HuH-7 (cell line): ENCODE results near the gene MYOF.
"Not testable (repeated sequence)": the region's sequence is repeated elsewhere in the genome, so short reads cannot be mapped to it uniquely, and the experiment has no call there.

ENCODE experiments used
- DNase-seq: peaks from one replicate; pipeline ENCODE4 v3.0.0; 2011; ENCODE audit warnings: low spot score

The MYOF gene

DNA sequence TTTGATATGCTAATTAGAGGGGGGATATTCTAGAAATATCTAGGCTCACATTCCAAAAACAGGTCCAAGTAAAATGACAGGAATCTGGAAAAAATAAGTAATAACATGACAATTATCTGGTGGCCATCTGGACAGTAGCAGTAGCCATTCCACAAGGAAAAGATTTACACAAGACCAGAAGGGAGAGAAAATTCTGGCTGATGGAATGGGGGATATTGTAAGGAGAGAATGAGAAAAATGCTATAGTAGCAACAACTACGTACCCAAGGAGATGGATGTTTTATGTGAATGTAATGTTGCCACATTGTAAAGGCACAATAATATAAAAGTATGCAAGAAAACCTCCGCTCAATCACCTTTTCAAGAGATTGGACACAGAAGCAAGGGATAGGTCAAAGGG lies 5.4 kb downstream of the MYOF start:
- no peak for DNase-seq

DNA sequence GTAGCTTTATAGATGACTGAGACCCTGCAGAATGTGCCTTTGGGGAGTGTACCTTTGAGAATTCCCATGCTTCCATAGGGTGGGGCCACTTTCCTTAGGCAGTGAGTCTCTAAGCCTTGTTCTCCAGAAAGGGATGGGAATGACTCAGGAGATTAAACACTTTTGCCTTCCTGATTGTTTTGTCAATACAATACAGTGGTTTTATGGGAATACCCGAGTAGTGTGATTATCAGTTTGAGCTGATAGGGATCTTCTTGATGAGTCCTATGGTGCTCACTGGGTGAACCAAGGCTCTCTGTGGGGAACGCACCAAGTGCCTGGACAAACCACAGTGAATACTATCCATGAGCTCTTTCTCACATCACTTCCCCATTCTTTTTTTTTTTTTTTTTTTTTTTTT lies 6.3 kb downstream of the MYOF start:
- no peak for DNase-seq

DNA sequence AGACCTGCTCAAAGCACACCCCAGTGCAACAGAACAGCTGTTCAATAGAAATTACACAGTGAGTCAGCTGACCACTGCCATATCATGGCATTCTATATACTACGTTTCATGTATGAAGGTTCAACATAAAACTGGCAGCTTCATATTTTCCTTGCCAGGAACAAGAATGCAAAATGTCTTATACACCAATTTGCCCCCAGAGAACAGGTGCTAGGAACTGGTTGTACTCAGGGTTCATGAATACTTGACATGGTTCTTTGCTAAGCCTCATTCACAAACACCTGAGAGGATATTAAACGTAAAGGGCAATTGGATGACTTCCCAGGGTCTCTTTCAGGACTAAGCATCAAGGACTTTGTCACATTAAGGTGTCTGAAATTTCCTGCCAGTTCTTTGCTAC lies 6.9 kb downstream of the MYOF start:
- no peak for DNase-seq

DNA sequence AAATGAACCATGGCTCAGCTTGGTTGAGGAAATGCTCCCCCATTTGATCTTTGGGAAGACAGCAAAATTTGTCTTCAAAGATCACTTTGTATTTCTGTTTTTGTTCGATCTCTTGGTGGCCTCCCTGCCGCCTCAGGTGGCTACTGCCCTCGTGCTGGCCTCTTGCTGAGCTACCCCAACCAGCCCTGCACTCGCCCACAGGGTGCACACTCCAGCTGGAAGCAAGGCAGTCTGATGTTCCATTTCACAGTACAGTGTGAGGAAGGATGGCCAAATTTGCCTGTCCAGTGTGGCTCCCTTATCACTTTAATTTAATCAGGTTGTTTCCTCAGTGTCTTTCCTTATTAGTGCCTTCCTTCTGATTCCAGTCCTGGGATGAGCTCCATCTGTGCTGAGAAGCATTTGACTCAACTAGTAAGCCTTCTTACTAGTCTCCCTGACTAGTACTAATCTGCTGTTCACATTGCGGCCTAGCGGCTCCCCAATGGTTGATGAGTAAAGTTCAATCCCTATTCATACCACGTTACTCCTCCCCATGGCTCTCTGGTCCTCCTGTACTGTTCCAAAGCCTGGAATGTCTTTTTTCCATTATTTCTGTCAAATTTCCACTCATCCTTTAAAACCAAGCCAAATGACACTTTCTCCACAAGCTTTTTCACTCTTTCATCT lies 8.2 kb downstream of the MYOF start:
- no peak for DNase-seq

DNA sequence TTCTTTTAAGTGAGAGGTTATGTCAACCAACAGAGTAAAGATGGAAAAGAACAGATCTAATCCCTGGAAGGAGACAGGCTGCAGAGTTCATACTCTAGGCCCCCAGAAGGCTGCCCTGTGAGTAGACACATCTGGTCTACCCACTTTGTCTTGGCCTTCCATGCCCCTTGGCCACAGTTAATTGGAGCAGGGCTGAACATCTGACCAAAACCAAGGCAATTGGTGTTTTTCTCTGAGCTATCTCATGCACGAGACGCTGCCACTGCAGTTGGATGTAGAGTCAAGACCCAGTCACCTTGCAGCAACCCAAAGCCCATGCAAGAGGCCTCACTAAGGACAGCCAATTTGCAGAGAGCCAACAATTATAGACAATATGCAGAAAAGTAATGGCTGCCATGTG lies 9.0 kb downstream of the MYOF start:
- no peak for DNase-seq

DNA sequence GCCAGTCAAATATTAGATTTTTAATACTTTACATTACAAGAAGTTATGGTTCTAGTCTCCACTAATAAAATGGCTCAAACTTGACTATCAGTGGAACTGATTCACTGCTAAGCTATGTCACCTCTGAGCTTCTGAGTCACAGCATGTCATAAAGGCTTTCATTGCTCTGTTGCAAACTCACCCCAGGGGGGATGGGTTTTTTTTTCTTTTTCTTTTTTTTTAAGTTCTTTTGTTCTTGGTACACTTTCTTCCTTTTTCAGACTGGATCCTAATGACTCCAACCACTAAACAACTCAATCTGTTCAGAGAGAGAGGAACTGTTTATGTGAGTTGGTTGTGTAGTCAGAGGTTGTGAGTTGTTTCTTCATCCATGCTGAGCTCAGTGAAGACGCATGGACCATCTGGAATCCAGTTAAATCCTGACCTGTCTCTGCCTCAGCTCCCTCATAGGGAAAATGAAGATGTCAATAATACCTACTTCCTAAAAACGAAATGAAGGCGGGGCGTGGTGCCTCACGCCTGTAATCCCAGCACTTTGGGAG lies 11.0 kb downstream of the MYOF start:
- DNase-seq = peak; percentile 32

DNA sequence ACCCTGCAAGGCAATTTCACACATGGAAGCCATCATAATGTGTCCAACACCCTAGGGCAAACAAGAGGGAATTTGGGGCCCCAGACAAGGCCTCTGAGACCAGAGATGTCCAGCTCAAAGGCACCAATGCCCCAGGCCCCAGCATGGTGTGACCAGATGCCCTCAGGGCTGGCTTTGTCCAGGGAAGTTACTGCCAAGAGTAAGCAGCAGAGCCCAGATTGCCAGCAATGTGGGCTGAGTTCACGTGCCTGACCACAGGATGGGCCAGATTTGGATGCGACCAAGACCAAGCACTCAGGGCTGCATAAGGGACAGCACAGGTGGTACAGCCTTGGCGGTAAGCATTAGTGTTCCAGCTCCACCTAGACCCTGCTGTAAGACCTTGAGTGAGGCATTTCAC lies 12.7 kb downstream of the MYOF start:
- no peak for DNase-seq

DNA sequence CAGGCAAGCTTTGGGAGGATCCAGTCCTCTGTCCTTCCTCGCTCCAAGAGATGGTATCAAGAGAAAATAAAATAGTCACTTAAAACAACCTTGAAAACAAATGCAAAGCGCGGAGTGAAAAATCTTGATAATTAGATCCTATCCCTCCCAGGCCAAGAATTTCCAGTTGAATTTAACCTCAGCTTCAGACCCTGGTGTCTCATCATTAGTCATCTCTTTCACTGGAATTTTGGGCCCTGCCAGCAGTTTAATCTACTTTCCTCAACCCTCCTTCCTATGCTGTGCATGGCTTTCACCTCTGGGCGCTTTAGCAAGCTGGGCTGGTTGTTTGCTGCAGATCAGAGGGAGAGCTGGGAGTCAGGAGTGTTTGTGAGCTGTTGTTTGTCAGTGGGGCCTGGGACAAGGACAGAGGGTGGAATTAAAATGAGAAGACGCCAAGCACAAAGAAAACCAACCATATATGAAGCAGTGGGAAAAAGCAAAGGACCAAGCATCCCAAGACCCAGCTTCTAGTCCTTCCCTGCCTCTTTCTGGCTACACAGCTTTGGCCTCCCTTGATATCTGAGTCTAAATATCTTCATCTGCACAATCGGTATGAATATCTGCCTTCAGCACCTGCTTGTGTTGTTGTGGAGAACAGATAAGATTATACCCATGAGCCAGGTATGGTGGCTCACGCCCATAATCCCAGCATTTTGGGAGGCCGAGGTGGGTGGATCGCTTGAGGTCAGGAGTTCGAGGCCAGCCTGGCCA lies 13.5 kb downstream of the MYOF start:
- no peak for DNase-seq

DNA sequence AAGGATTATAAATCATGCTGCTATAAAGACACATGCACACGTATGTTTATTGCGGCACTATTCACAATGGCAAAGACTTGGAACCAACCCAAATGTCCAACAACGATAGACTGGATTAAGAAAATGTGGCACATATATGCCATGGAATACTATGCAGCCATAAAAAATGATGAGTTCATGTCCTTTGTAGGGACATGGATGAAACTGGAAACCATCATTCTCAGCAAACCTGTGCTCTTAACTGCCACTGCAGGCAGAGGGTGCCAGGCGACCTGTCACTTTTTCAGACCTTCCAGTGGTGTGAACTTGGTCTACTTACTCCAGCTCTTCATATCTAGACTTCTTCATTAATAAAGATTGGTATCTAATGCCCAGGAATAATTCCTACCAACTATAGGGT lies 14.5 kb downstream of the MYOF start:
- DNase-seq = not testable (repeated sequence)

DNA sequence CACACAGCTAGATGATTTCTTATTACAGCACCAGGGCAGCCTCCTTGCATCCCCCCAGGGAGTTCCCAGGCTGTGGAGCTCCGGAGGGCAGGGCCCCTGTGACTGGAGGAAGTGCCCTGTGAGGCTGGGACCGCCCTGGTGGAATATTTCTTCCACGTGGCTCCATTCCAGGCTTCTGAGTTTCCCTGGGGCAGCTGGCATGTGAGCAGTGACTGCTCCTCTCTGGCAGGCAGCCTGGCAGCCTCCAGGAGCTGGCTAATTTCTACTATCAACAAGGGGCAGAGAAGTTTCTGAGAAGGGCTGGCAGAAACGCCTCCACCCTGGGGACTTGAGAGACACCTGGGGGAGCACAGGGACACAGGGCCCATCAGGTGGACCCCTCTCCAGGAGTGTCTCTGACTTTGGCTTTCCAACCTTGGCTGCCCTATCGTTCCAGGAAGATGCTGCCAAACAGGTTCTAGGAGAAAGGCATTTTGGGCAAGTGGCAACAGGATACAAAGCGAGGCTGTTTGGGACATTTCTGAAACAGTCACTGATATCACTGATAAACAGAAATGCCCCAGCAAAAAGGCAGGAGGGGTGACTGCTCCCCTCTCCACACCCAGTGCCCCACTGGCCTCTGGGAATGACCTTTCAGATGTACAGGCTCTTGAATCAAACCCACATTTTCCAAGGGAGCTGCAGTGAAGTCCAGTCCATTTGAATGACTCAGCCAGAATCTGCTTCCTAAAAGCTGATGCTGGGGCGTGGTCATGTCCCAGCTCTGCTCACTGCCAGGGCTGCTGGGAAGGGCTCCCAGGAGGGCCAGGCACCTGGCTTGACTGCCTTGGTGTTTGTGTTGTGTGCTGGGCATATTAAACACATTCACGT lies 16.1 kb downstream of the MYOF start:
- no peak for DNase-seq

DNA sequence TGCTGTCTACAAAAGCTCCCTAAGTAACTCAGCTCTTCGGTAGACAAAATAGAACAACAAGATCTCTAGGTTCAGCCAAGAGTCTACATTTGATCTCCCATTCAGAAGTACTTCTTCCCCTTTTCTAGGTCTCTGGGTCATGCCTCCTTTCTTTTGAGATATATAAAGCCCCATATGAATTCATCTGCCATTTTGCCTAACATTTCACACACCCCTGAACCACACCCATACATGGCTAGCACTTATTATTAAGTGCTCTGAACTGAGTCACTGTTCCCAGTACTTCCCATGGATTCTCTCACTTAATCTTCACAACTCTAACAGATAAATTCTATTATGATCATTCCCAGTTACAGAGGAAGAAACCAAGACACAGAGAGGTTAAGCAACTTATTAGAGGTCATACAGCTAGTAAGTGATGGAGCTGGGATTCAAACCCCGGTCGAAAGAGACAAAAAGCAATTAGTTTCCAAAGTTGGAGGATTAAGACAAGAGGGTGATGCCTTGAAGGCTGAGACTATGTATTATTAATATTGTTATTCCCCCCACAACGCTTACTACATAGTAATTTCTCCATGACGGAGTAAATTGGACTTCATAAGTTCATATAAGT lies 17.3 kb downstream of the MYOF start:
- no peak for DNase-seq

DNA sequence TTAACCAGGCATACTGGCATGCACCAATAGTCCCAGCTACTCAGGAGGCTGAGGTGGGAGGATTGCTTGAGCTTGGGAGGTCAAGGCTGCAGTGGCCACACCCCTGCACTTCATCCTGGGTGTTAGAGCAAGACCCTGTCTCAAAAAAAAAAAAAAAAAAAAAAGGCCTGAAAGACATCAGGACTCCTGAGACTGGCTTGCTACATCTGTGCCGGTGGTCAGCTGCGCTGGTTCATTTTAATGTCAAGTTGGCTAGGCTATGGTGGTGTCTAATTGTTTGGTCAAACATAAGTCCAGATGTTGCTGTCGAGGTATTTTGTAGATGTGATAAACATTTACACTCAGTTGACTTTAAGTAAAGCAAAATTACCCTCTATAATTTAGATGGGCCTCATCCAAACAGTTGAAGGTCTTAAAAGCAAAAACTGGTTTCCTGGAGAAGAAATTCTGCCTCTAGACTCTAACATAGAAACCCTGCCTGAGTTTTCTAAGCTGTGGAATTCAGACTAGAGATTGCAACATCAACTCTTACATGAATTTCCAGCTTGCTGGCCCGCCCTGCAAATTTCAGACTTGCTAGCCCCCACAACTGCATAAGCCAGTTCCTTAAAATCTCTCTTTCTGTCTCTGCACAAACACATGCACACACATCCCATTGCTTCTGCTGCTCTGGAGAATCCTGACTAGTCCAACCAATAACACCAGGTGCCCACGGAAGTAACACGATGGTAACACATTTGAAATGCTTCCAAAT lies 18.2 kb downstream of the MYOF start:
- DNase-seq = no peak

DNA sequence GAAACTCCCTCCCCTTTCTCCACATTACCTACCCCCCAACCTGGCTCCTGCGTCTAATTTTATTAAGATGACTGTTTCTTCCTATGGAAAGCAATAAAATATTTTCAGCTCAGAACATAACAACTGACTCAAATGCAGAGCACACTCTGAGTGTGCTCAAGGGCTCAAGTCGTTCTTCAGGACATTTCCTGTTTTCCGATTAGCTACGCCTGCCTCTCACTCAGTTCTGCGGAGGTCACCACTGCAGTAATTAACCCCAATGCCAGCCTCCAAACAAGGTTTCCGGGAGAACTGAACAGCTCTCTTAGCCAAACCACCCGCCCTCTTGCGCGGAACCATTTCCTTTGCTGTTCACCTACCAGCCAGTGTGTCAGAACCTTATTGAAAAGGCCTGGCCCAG lies 19.3 kb downstream of the MYOF start:
- DNase-seq = no peak

DNA sequence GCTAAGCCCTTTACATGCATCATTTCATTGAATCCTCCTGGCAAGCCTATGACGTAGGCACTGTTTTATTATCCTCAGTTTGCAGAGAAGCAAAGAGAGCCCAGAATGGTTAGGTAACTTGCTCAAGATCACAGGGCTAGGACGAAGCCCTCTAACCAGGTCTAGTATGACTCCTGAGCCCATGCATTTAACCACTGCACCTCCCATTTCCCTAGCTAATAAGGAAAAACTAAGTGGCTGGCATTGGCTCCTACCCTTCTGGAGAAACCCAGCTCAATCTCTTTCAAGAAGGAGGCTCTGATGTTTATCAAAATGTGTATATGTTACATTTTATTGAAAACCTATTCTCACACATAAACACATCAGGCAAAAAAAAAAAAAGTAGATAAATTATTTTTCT lies 19.8 kb downstream of the MYOF start:
- no peak for DNase-seq

DNA sequence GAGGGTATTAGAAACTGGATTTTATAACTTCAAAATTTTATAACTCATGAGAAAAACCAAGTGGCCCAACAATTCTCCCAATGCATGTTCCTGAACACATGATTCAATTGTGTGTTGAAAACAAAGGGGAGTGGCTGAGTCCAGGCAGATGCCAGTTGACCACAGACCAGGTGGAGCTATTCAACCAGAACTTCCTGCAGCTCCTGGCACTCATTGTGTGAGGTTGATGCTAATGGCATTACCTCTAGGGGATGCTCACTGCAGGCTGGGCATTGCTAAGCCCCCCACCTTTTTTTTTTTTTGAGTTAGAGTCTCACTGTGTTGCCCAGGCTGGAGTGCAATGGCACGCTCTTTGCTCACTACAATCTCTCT lies 20.3 kb downstream of the MYOF start:
- no peak for DNase-seq

DNA sequence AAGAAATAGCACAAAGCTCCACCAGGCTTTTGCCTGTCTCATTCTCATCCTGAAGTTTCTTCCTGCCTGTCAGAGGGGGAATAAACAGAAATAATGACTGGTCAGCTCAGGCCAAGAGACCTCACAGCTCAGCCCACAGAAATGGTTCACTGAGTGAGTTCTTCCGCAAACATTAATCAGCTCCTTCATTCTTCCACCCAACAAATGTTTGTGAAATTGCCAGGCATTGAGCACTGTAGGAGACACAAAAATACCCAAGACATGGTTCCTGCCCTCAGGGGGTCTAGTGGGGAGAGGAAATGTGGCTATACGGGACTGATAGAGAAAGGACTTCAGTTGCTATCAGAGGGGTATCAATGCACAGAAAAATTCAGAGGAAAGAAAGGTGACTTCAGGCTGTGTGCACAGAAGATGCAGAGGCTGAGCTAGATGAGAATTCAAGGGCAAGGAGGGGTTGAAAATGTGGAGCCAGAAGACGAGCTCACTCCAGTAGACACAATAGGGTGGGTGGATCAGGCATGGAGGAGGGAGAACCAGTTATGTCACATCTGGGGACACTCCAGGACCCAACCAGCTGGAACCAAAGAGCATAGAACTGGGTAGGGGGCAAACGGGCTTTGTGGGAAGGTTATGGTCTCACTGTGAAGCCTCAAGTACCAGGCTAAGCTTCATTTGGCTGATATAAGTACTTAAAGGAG lies 20.9 kb downstream of the MYOF start:
- no peak for DNase-seq

DNA sequence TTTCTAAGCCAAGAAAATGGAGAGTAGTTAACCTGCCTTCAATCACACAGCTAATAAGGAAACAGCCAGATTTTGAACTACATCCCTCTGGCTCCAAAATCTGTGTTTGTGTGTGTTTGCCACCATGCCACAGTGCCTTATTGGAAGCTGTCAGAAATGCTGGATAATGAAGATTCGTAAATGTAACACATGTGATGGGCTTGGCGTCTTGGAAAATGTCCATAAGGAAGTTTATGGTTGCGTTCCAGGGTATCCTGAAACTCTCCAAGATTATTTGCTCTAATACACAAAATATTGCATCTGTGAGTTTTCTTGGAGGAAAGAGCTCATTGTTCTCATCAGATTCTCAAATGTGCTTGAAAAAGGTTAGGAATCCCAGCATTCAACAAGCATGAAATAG lies 22.7 kb downstream of the MYOF start:
- no peak for DNase-seq

DNA sequence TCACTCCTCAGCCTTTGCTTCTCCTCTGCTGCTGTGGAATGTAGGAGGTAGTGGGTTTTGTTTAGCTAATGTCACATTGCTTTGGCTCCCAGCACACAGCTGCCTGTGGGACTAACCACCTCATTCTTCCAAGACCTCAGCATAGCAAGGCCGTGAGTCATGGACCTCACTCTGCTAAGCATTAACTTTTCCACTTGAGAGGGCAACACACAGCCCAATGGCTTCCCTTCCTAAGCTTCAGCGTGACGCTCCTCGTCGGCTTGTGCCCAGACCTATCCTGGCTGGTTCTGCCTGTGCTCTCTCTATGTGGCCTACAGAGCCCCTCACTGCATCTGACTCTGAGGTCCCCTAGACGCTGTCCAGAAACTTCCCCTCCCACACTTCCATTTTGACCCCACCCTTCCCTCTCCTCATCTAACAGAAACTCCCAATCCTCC lies 23.3 kb downstream of the MYOF start:
- DNase-seq = no peak

DNA sequence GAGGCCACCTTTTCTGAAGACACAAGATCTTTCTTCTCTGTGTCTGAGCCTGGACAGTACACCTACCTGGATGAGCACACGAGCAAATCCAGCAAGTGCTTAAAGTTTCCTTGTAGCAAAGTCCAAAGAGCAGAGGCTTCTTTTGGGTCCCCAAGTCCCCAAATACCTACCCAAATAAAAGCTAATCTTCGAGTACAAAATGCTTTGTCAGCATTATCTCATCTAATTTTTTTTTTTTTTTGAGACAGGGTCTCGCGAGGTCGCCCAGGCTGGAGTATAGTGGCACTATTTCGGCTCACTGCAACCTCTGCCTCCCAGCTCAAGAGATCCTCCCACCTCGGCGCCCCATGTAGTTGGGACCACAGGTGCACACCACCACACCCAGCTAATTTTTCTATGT lies 24.6 kb downstream of the MYOF start:
- DNase-seq = no peak

DNA sequence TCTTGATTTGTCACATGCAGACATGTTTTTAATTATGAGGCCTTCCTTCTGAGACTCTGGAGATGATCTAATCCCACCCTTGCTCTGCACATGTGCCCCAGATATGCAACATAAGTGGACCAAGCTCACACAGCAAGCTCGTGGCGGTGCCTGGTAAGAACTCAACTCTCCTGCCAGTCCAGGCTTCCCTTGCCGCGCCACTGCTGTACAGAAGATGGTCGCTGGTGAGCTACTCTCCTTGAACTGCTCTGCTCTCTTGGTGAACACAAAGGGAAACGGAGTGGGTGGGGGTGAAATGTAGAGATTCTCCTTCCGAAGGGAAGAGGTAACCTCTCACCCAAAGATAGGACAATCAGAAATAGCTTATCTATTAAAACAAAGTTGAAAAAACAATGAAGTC lies 25.7 kb downstream of the MYOF start:
- no peak for DNase-seq

DNA sequence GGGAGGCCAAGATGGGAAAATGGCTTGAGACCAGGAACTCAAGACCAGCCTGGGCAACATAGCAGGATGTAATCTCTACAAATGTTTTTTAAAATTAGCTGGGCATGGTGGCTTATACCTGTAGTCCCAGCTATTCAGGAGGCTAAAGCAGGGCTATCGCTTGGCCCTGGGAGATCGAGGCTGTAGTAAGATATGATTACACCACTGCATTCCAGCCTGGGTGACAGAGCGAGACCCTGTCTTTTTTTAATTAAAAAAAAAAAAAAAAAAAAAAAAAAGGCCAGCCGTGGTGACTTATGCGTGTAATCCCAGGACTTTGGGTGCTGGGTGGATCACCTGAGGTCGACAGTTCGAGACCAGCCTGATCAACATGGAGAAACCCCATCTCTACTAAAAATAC lies 27.4 kb downstream of the MYOF start:
- DNase-seq = no peak
